H1 (cell line): ENCODE measurements around the gene CLEC18B. TPM values are rescaled to one million over a fixed set of nuclear protein-coding genes. Genes with fewer than 3 reads are reported as not detected.
"Not testable (repeated sequence)": the region's sequence is repeated elsewhere in the genome, so short reads cannot be mapped to it uniquely, and the experiment has no call there.

ENCODE experiments used
- CTCF ChIA-PET: fragments of 300-600 bp; sonication (Branson Sonifier 250); formaldehyde crosslinking; loops from one replicate; lab custom pipeline; 2021; ENCODE audit not compliant: partially characterized antibody; lab: Charles Lee
- POLR2A ChIA-PET: fragments of 300-600 bp; sonication (Branson Sonifier 250); formaldehyde crosslinking; loops from one replicate; lab custom pipeline; 2021; ENCODE audit warnings: inconsistent platforms; ENCODE audit not compliant: partially characterized antibody; lab: Charles Lee
- DNase-seq, 2 experiments: peaks; one replicate each; pipeline versions ENCODE4 v3.0.0 to v3.0.0-alpha.2; 2010 to 2022; ENCODE audit warnings: low spot score in 2 of 2, low read depth in 1 of 2, mixed read lengths in 1 of 2
- FAIRE-seq: peaks from 2 replicates; lab custom pipeline; 2011; peaks lifted over from hg19 to GRCh38; lab: Jason Lieb, UNC
- H2AFZ ChIP-seq: 2 replicates; pipeline ENCODE4 v1.8.1; 2012; ENCODE audit warnings: low read length, inconsistent platforms
- H2AK5ac ChIP-seq: 2 replicates; pipeline ENCODE4 v1.6.1; 2013; ENCODE audit warnings: low read depth, low read length
- H2BK120ac ChIP-seq: replicated peaks from 2 replicates; pipeline ENCODE3; 2013; ENCODE audit warnings: low read depth, low read length, inconsistent platforms
- H2BK12ac ChIP-seq: 2 replicates; pipeline ENCODE4 v1.6.1; 2013; ENCODE audit warnings: low read depth, low read length
- H2BK15ac ChIP-seq: 2 replicates; pipeline ENCODE4 v1.6.1; 2013; ENCODE audit warnings: low read length
- H2BK20ac ChIP-seq: 2 replicates; pipeline ENCODE4 v1.6.1; 2013; ENCODE audit warnings: low read length
- H2BK5ac ChIP-seq: 2 replicates; pipeline ENCODE4 v1.6.1; 2013; ENCODE audit warnings: low read depth, low read length
- H3K14ac ChIP-seq: 2 replicates; pipeline ENCODE4 v1.6.1; 2013; ENCODE audit warnings: inconsistent platforms; ENCODE audit not compliant: insufficient read length
- H3K18ac ChIP-seq: 2 replicates; pipeline ENCODE4 v1.6.1; 2013; ENCODE audit warnings: low read length; ENCODE audit errors: extremely low read depth
- H3K23ac ChIP-seq: 2 replicates; pipeline ENCODE4 v1.6.1; 2013; ENCODE audit warnings: inconsistent platforms; ENCODE audit not compliant: insufficient read length
- H3K23me2 ChIP-seq: 2 replicates; pipeline ENCODE4 v1.6.1; 2013; ENCODE audit warnings: low read depth, low read length
- H3K27ac ChIP-seq: 2 replicates; pipeline ENCODE4 v1.6.1; 2011; ENCODE audit warnings: low read depth, low read length, inconsistent platforms
- H3K27me3 ChIP-seq, 4 experiments: replicated peaks in 1 of 4; 1 replicate in 1 of 4; 2 replicates in 3 of 4; pipeline versions ENCODE4 v1.6.1 to v1.8.1; 2011 to 2013; ENCODE audit warnings: low read length in 3 of 4, mild to moderate bottlenecking in 3 of 4, inconsistent platforms in 2 of 4, mixed read lengths in 2 of 4, moderate library complexity in 1 of 4; ENCODE audit not compliant: control insufficient read depth in 3 of 4, insufficient read depth in 3 of 4; ENCODE audit errors: extremely low read depth in 1 of 4
- H3K36me3 ChIP-seq, 4 experiments: 2 replicates each; pipeline versions ENCODE4 v1.6.1 to v1.8.1; 2011 to 2013; ENCODE audit warnings: mild to moderate bottlenecking in 4 of 4, low read length in 3 of 4, moderate library complexity in 2 of 4, control low read depth in 1 of 4, inconsistent platforms in 1 of 4; ENCODE audit not compliant: insufficient read depth in 4 of 4, control insufficient read depth in 2 of 4
- H3K4ac ChIP-seq: replicated peaks from 2 replicates; pipeline ENCODE3; 2013; ENCODE audit warnings: low read length, low read depth, mixed read lengths, inconsistent platforms; ENCODE audit not compliant: insufficient read length
- H3K4me1 ChIP-seq, 4 experiments: replicated peaks in 1 of 4; 1 replicate in 1 of 4; 2 replicates in 3 of 4; pipeline versions ENCODE4 v1.6.1 to v1.8.1; 2011 to 2013; ENCODE audit warnings: low read length in 3 of 4, inconsistent platforms in 2 of 4, mixed read lengths in 1 of 4; ENCODE audit not compliant: insufficient read depth in 4 of 4, control insufficient read depth in 3 of 4
- H3K4me2 ChIP-seq, 2 experiments: 2 replicates each; pipeline versions ENCODE4 v1.6.1 to v1.8.1; 2011 to 2013; ENCODE audit warnings: low read depth in 2 of 2, low read length in 2 of 2, control low read depth in 1 of 2, inconsistent platforms in 1 of 2, mild to moderate bottlenecking in 1 of 2; ENCODE audit not compliant: insufficient read depth in 1 of 2
- H3K4me3 ChIP-seq, 4 experiments: fragments of 200-600, 300-600 bp in 1 of 4; sonication (generic), shearing (Covaris generic), sonication (Bioruptor Twin) in 1 of 4; 2 replicates each; pipeline versions ENCODE4 v1.5.1 to v1.8.1; 2011 to 2016; ENCODE audit warnings: low read length in 4 of 4, low read depth in 3 of 4, control low read depth in 2 of 4, inconsistent platforms in 2 of 4, mild to moderate bottlenecking in 2 of 4, mixed read lengths in 1 of 4, moderate library complexity in 1 of 4; ENCODE audit not compliant: insufficient read depth in 2 of 4; ENCODE audit errors: extremely low read depth in 1 of 4
- H3K56ac ChIP-seq: replicated peaks from 2 replicates; pipeline ENCODE3; 2013; ENCODE audit warnings: low read depth, mild to moderate bottlenecking, mixed read lengths, low read length, inconsistent platforms; ENCODE audit not compliant: insufficient read length
- H3K79me1 ChIP-seq: 2 replicates; pipeline ENCODE4 v1.6.1; 2013; ENCODE audit warnings: low read depth, low read length, control low read depth
- H3K79me2 ChIP-seq, 2 experiments: 2 replicates each; pipeline versions ENCODE4 v1.6.1 to v1.8.1; 2012 to 2013; ENCODE audit warnings: low read length in 2 of 2, mild to moderate bottlenecking in 2 of 2, inconsistent platforms in 1 of 2; ENCODE audit not compliant: insufficient read depth in 2 of 2, control insufficient read depth in 1 of 2
- H3K9ac ChIP-seq, 4 experiments: replicated peaks in 1 of 4; 1 replicate in 1 of 4; 2 replicates in 3 of 4; pipeline versions ENCODE4 v1.6.1 to v1.8.1; 2011 to 2013; ENCODE audit warnings: low read depth in 3 of 4, low read length in 3 of 4, control low read depth in 2 of 4, mild to moderate bottlenecking in 2 of 4, moderate library complexity in 2 of 4, inconsistent platforms in 1 of 4; ENCODE audit errors: extremely low read depth in 1 of 4
- H3K9me3 ChIP-seq, 2 experiments: 2 replicates each; pipeline versions ENCODE4 v1.6.1 to v1.8.1; 2012 to 2013; ENCODE audit warnings: mild to moderate bottlenecking in 2 of 2, moderate library complexity in 2 of 2, control low read depth in 1 of 2, inconsistent platforms in 1 of 2, low read depth in 1 of 2, low read length in 1 of 2, mixed read lengths in 1 of 2; ENCODE audit not compliant: insufficient read depth in 2 of 2
- H4K20me1 ChIP-seq, 2 experiments: replicated peaks in 1 of 2; 2 replicates each; pipeline versions ENCODE3 to v1.8.1; 2011 to 2013; ENCODE audit warnings: inconsistent platforms in 2 of 2, low read length in 2 of 2, mild to moderate bottlenecking in 1 of 2; ENCODE audit not compliant: insufficient read depth in 2 of 2, control insufficient read depth in 1 of 2
- H4K5ac ChIP-seq: 2 replicates; pipeline ENCODE4 v1.6.1; 2013; ENCODE audit warnings: low read length, low read depth, mixed read lengths, inconsistent platforms; ENCODE audit not compliant: insufficient read length
- H4K8ac ChIP-seq: 2 replicates; pipeline ENCODE4 v1.8.0; 2013; ENCODE audit warnings: mild to moderate bottlenecking, moderate library complexity, low read length, inconsistent platforms; ENCODE audit not compliant: insufficient read depth; ENCODE audit errors: extremely low read depth
- H4K91ac ChIP-seq: replicated peaks from 2 replicates; pipeline ENCODE3; 2013; ENCODE audit warnings: low read length, mixed read lengths, inconsistent platforms; ENCODE audit not compliant: insufficient read length
- WGBS, 2 experiments: shearing (Covaris generic) in 1 of 2; methylation state at CpG; one replicate each; pipeline versions ENCODE4 v1.1.6 to v1.1.7; 2013 to 2015; ENCODE audit warnings: low lambda C conversion rate in 2 of 2, mixed read lengths in 2 of 2, inconsistent platforms in 1 of 2, low coverage in 1 of 2, missing lambda C conversion rate in 1 of 2; ENCODE audit not compliant: insufficient replicate concordance in 2 of 2, insufficient coverage in 1 of 2, insufficient read length in 1 of 2; ENCODE audit errors: extremely low coverage in 1 of 2, missing lambda C conversion rate in 1 of 2; 5-methylcytosine and 5-hydroxymethylcytosine counted together
- polyA plus RNA-seq, 7 experiments: library from polyadenylated mRNA; depleted of rRNA in 3 of 7; stranded (reverse) in 5 of 7; unstranded in 2 of 7; fragments of >200 nt in 5 of 7; fragments of 200-250 nt in 2 of 7; gene quantifications; 1 replicate in 5 of 7; 2 replicates in 1 of 7; 4 replicates in 1 of 7; pipeline versions ENCODE4 v1.2.1 to v1.2.3, GENCODE V29; 2011 to 2013; ENCODE audit warnings: missing spikeins in 2 of 7, mixed read lengths in 2 of 7
- total RNA-seq: library from RNA; stranded (reverse); fragmentation: NEBNext Ultra II Directional; extraction: Animal tissue kit (Norgen Biotek cat#: 25700); gene quantifications from 2 replicates; pipeline ENCODE4 v1.2.1, GENCODE V29; 2021

The CLEC18B gene
- total and polyA plus RNA-seq, 2 of the 8 experiments (the other 6 are each of a cell fraction or from before 2014, with no cell fraction given) = 0.11 TPM; not detected in 1

- H2BK5ac ChIP-seq, H2BK15ac ChIP-seq, H2AFZ ChIP-seq, H2AK5ac ChIP-seq, H3K9me3 ChIP-seq, H3K23me2 ChIP-seq, FAIRE-seq, H4K8ac ChIP-seq, H3K79me1 ChIP-seq, CTCF ChIA-PET, H3K14ac ChIP-seq, H4K20me1 ChIP-seq, H4K5ac ChIP-seq, H2BK12ac ChIP-seq, H2BK20ac ChIP-seq, H3K4me3 ChIP-seq, H2BK120ac ChIP-seq, H3K56ac ChIP-seq, H3K23ac ChIP-seq, H3K4me2 ChIP-seq, DNase-seq, H4K91ac ChIP-seq, H3K9ac ChIP-seq, H3K27ac ChIP-seq, H3K79me2 ChIP-seq, POLR2A ChIA-PET, H3K27me3 ChIP-seq, H3K18ac ChIP-seq, H3K4ac ChIP-seq, H3K36me3 ChIP-seq, H3K4me1 ChIP-seq: not testable (repeated sequence)
- WGBS, 2 experiments = 81% methylated on average over 6 of the region's 14 CpGs; no CpG with 5 or more reads in 1 of the 2 experiments
These were observed 16.9 kb downstream of the CLEC18B start for GRCh38 chr16:74404148-74404933.

DNA sequence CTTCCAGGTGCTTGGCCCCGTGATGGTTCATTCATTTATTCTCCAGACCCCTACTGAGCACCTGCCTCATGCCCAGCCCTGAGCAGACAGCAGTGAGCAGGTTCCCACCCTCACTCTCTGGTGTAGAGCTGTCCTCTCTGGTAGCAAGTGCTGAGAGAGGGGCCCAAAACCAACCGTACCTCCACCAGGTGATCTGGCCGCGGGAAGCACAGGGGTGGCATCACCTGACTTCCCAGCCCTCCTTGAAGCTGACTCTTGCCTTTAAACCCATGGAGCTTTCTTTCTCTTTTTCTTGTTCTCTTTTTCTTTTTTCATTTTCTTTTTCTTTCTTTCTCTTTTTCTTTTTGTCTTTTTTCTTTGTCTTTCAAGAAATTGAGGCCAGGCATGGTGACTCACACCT, 21.0 kb downstream of the CLEC18B start:
- H4K20me1 ChIP-seq, H3K79me1 ChIP-seq, POLR2A ChIA-PET, H2BK12ac ChIP-seq, H3K79me2 ChIP-seq, H3K4me2 ChIP-seq, H2BK15ac ChIP-seq, H4K91ac ChIP-seq, H2BK20ac ChIP-seq, H4K5ac ChIP-seq, H3K4ac ChIP-seq, H2BK120ac ChIP-seq, H3K27me3 ChIP-seq, H3K23ac ChIP-seq, H3K36me3 ChIP-seq, H3K4me3 ChIP-seq, H3K14ac ChIP-seq, H2AK5ac ChIP-seq, H3K9me3 ChIP-seq, FAIRE-seq, H3K23me2 ChIP-seq, H3K4me1 ChIP-seq, H2AFZ ChIP-seq, H4K8ac ChIP-seq, H3K9ac ChIP-seq, H3K27ac ChIP-seq, H3K18ac ChIP-seq, DNase-seq, CTCF ChIA-PET, H3K56ac ChIP-seq, H2BK5ac ChIP-seq: not testable (repeated sequence)
- 82% methylated on average over 3 of the region's 4 CpGs; no CpG with 5 or more reads in 1 of the 2 experiments for WGBS, 2 experiments
